ENCODE measurements around the gene KIAA0825. TPM values are rescaled to one million over a fixed set of nuclear protein-coding genes. Genes with fewer than 3 reads are reported as not detected.
"Not testable (repeated sequence)": the region's sequence is repeated elsewhere in the genome, so short reads cannot be mapped to it uniquely, and the experiment has no call there.

Gene KIAA0825
- total RNA-seq, 1 donor from 2014 or later = 2.9 TPM

DNA sequence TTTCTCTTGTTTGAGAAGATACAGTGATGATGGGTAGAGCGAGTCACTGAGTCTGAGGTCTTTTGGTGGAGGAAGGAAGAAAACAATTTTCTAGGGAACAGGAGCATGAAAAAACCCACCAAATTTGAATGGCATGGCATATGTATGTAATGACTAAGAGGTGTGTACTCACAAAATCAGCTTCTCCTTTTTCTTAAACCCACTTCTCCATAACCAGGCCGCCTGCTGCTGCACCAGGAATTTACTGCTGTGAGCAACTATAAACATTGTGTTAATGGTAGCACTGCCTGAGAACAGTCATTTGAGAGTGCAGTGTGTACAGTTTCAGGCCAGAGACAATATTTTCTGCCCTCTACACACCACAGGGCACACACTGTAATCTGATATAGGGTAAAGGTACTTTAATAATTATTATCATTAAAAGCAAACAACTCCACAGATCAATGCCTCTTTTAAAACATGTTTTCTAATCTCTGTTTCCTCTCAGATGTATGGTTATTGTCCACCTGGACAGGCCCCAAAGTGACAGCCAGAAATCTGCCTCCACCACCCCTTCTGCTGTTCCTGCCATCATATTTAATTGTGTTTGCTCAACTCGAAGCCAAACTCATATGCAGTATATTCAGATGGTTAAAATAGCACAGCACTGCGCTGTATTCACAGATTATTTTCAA, 241.6 kb downstream of the KIAA0825 start:
- no peak for DNase-seq (ENCODE audit: low read depth)

DNA sequence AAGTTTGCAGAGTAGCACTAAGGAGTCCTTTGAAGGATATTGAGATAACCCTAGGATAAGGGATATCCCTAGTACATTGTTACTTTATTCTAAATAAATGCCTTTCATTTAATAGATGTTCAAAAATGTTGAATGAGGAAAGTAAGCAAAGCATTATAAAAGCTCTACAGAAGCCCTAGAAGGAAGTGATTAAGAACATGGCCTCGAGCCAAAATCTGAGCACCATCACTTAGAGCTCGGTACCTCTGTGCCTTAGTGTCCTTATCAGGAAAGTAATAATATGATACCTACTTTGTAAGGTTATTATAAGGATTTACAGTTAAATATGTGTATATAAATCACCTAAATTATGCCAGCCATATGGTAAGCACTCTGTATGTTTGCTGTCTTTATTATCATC, 242.6 kb downstream of the KIAA0825 start:
- DNase-seq (ENCODE audit: low read depth) = no peak

DNA sequence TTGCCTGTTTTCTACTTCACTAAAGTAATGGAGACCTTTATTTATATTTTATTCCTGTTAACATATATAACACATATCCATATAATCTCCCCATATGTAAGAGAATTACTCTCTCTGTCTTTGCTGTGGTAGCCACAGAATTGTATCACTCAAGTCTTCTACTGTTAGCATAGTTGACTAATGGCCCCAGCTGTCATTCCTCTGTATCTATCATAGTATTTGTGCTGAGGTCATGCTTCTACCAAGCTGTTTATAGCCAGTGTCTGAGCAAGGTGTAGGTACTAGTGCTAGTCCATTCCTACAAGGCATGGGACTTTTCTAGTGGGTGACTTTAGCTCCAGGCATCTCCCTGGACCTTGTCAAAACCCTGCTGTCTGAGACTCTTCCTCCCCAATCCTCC, 244.1 kb downstream of the KIAA0825 start:
- peak; percentile 65 for DNase-seq (ENCODE audit: low read depth)

DNA sequence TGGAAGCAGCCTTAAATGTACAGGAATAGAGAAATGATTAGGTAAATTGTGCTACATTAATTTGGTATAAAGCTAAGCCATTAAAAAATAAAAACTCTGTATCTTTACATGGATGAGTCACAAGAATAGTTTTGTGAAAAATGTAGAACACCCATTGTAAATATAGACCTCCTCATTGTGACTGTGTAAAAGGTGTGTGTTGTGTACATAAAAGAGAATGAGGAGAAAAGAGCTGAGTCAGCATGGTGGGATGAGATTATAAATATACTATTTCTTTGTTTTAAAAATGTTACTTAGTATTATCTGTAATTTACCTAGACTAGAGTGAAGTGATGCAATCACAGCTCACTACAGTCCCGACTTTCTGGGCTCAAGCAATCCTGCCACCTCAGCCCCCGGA, 250.5 kb downstream of the KIAA0825 start:
- no peak for DNase-seq (ENCODE audit: low read depth)

DNA sequence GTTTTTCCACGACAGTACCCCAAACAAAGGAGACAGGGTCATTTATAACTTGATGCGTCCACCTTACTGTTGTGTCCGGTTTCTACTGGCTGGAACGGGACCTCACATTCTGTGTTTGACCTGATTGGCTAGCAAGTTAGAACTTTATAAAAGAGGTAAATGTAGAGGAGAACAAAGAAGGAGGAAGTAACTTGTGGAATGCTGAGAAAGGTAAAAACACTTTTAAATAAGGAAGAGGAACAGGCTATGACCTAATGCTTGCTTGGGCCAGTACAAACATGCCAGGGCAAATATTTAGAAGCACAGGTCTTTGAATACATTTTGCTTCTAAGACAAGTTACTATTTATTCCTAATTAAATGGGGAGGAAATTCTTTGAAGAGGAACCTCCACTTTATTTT, 251.6 kb downstream of the KIAA0825 start:
- DNase-seq (ENCODE audit: low read depth) = no peak

DNA sequence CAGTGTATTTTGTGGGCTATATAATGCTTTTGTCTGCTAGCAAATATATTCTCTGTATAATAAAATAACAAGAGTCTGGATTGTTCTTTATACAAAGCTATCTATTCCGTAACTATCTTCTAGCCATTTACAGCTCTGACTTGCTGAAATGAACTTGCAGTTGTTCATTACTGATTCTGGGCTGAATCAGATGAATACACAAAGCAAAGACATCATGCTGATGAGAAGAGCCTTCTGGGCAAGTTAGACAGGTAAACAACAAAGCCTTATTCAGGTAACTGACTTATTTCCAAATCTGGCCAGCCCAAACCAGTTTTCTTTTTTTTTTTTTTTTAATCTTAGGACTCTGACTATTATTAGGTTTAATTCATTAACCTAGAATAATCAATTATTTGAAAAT, 255.5 kb downstream of the KIAA0825 start:
- no peak for DNase-seq (ENCODE audit: low read depth)

DNA sequence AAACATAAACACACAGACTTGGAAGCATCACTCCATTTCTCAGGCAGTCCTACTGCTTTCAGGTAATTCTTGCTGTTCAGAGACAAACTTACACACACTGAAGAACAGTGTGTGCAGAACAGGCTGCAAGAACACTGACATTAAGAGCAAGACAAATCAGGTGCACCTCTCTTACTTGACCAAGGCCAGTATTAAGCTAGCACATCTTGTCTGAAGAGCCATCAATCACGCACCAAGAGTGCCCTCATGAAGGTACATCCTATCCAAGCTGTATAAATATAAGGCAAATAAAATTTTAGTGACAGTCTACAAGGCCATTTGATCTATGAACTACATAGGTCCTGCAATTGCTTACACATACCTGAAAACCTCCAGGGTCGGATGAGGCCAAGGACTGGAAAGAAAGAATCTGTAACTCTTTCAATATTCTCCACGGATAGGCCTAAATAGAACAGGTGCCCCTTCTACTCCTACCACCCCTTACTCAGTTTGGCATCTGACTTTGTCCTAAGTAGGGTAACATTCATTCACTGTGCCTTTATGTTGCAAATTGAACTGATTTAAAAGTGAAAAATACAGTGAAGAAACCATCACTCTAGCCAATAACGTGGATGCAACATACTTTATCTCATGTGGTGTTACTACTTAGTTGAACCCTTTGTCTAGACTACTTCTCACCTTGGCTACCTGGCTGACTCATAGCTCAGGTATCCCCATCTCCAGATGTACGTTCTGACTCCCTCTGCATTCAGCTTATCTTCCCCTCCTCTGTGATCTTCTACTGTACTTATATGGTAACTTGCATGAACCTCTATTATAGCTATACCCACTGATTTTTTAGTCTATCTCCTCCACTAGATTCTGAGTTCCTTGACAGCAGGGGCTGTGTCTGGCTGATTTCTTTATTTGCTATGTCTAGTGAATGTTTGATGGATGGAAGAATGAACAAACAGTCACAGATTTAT, 256.3 kb downstream of the KIAA0825 start:
- no peak for DNase-seq (ENCODE audit: low read depth)

DNA sequence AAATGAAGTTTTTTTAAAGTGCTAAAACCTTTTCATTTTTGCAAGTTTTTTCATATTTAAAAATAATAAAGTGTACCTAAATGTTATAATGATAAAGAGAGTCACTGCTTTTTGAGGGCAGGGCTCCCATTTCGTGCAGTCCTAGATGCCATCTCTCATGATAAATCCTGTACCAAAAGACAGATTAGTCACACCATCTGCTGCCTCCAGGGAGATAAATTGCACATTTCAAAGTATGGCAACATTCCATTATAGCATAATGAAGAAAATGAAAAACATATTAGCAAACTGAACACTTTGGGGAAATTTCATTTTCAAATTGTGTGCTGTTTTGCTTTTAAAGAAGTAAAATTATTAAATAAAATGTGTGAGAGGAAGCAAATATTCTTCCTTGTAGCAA, 257.2 kb downstream of the KIAA0825 start:
- no peak for DNase-seq (ENCODE audit: low read depth)

DNA sequence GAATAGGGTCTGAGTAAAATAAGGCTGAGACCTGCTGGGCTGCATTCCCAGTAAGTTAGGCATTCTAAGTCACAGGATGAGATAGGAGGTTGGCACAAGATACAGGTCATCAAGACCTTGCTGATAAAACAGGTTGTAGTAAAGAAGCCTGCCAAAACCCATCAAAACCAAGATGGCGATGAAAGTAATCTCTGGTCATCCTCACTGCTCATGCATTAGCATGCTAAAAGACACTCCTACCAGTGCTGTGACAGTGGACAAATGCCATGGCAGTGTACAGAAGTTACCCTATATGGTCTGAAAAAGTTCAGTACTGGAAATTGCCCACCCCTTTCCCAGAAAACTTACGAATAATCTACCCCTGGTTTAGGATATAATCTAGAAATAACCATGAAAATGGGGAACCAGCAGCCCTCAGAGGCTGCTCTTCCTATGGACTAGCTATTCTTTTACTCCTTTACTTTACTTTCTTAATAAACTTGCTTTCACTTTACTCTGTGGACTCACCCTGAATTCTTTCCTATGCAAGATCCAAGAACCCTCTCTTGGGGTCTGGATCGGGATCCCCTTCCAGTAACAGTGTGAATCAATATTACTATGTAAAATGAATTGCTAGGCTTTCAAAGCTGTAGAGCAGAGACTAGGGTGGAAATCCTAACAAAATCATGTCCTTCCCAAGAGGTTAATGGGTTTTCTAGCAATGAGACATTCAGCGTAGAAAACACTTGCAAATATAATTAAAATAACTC, 257.8 kb downstream of the KIAA0825 start:
- no peak for DNase-seq (ENCODE audit: low read depth)

DNA sequence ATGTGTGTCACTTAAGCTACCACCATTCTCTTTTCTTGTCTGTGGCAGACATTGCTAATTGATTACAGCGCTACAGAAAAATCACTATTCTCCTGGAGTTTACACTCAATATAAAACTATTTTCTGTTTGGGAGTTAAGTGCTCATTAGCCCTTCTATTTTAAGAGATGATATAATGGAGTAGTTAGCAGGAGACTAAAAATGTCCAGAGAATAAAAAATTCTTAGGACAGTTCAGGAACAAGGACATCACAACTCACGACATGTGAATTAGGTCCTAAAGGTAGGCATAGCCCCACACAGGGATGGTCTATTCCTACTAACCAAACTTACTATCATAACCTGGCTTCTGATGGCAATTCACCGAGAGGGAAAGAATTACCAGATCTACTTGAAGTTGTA, 258.5 kb downstream of the KIAA0825 start:
- DNase-seq (ENCODE audit: low read depth) = no peak

DNA sequence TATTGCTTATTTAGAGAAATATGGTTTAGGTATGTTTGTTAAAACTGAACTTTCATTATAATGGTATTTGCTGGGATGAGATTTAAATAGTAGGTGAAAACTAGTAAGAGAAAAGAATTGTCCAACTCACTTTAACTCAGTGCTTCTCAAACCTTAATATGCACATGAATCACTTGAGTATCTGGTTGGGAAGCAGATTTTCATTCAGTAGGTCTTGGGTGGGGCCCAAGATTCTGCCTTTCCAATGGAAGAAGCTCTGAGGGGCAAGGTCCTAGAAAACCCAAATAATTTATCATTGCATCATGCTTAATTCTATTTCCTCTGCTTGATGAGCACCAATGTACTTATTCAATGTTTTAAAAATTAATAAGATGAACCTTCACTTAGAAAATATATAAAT, 262.6 kb downstream of the KIAA0825 start:
- no peak for DNase-seq (ENCODE audit: low read depth)

DNA sequence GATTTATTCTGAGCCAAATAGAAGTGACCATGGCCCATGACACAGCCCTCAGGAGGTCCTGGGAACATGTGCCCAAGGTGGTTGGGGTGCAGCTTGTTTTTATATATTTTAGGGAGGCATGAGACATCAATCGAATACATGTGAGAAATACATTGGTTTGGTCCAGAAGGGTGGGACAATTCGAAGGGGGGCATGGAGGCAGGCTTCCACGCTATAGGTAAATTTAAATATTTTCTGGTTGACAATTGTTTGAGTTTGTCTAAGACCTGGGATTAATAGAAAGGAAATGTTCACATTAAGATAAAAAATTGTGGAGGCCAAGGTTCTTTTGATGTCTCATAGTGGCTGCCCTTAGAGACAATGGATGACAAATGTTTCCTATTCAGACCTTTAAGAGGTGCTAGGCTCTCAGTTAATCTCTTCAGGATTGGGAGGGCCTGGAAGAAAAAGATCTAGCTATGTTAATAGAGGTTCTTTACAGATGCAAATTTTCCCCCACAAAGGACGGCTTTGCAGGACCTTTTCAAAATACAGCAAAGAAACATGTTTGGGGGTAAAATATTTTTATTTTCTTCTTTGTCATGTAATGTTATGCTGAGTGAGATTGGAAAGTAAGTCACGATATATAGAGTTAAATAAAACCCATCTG, 263.4 kb downstream of the KIAA0825 start:
- not testable (repeated sequence) for DNase-seq (ENCODE audit: low read depth)

DNA sequence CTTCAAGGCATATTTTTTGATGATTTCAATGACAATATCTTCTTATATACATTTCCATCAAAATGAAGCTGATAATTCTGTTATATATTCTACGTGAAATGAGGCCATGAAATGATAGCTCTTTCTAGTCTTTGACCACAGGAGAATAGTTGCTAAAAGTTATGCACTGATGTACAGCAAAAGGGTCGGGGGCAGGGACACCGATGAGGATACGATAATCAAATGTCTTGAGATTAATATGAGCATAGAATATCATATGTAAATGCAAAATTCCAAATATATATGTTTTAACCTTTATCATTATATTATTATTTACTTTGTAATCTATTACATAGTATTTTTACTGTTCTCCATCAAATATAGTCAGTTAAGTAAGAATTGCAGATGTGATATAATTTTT, 264.8 kb downstream of the KIAA0825 start:
- no peak for DNase-seq (ENCODE audit: low read depth)

DNA sequence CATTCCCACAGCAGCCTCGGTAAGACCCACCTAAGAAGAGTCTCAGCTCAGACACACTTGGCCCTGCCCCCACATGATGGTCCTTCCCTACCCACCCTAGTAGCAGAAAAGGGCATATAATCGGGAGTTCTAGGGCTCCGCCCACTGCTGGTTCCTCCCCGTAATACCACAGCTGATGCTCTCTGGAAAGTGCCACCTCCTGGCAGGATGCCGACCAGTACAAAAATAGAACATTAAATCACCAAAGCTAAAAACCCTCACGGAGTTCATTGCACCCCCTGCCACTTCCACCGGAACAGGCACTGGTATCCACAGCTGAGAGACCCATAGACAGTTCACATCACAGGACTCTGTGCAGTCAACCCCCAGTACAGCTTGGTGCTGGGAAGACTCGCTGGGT, 271.3 kb downstream of the KIAA0825 start:
- peak; percentile 6 for DNase-seq (ENCODE audit: low read depth)

DNA sequence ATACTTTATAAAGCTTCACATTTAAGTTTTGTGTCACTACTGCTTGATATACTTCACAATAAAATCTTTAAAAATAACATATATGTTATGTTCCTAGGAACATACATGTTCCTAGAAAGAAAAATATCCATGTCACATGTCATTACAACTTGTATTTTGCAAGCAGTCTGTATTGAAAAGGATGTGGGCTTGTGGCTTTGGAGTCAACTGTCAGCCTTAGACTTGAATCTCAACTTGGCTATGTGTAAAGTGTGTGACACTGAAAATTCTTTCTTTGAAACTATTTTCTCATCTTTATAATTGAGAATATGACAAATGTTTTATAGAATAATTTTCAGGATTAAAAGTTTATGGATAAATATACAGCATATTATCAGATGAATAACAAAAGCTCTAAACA, 273.1 kb downstream of the KIAA0825 start:
- no peak for DNase-seq (ENCODE audit: low read depth)

DNA sequence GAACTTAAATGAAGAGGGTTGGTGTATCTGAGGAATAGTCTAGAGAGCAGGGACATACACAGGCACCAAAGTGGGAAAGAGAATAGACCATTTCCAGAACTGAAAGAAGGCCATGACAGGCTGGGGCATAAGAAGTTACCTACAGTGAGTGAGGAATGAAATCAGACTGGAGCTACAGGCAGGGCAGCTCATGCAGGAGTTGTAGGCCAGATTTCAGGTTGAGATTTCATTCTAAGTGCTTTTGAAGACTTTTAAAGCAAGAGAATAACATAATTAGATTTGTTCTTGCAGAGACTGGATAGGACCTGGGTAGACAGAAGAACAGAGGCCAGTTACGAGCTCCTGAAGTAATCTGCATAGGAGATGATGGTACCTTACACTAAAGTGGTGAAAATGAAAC, 280.8 kb downstream of the KIAA0825 start:
- no peak for DNase-seq (ENCODE audit: low read depth)

DNA sequence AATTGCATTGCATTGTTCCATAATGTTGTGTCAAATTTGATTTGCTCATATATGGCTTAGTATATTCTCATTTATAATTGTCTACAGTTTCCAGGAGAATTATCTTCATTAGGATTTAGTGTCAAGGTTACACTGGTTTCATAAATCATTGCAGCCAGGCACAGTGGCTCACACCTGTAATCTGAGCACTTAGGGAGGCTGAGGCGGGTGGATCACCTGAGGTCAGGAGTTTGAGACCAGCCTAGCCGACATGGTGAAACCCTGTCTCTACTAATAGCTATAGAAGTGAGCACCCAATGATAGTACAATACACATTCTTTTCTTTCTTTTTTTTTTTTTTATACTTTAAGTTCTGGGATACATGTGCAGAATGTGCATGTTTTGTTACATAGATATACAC, 282.5 kb downstream of the KIAA0825 start:
- no peak for DNase-seq (ENCODE audit: low read depth)

DNA sequence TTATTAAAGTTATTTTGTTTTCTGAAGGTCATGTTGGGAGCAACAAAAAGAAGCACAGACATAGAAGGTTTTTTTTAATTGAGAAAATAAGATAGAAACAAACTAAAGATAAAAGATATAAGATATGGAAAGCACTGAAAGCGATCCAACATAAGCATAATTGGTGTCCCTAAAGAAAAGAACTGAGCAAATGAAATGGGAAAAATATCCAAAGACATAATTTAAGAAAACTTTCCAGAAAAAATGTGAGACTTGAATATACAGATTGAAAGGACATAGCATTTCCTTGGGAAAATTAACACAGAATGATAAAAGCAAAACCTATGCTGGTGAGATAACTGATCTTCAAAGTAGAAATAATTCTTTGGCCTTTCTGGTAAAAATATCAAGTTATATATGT, 289.3 kb downstream of the KIAA0825 start:
- DNase-seq (ENCODE audit: low read depth) = no peak

DNA sequence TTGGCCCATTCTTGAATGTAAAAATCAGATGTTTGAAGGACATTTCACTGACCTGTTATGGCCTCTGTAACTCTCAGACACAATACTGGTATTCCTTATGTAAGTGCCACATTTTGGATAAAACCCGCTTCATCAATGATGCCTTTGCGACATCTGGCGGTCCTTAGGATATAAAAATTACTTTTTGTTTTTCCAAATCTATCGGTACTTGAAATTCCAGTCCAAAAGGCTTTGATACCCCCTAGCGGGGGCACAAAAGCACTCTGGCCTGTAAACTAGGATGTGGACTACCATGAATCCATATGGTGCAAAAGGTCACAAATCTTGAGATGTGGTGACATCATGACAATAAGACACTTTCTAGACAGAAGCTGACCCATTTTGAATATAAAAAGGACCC, 291.8 kb downstream of the KIAA0825 start:
- DNase-seq (ENCODE audit: low read depth) = no peak

DNA sequence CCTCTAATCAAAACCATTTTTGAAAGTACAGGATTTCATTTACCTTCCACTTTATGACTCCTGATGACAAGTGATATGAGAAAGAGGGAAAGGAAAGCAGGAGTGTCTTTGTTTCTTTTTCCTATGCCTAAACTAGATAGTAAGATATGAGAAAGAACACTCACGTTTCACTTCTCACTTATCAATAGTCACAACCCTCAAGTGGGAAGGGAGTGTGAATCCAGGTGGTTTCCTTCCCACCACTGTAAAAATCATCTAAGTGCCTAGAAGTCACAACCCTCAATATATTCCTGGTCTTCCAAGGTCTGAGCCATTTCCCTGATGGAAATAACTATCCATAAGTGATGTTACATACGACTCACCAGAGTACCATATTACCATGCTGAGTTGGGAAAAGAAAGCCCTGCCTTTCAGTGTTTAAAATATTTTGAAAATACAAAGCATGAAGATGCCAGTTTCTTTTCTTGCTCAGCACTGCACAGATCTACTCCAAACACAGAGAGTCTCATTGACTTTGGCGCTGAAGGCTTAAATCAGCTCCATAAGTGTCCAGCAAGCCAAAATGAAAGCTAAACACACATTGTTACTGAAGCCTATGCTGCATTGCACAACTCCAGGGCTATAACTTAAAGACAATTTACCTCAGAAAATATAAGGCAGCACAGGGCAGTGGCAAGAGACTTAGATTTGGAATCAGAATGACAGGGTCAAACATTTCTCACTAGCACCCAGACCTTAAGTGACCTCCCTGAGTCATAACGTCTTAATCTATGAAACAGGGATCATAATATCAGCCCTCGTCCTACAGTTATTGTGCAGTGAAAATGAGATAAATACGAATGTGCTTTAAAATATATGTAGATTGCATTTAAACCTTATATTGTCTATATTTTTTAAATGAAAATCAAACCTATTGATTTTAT, 301.2 kb downstream of the KIAA0825 start:
- no peak for DNase-seq (ENCODE audit: low read depth)
